Activated T-cell treated with anti-CD3 and anti-CD28 coated beads, Interleukin-2, amount 50 U/mL, for 1 hour (primary cell): ENCODE measurements around the gene CCDC92.
A peak's percentile ranks its signal among the peaks of the same experiment; 100 is the strongest.

Experiments
- DNase-seq: peaks from one replicate; pipeline ENCODE4 v3.0.0-alpha.2; 2020

Gene CCDC92

GRCh38 chr12:123906711-123907420, 65.8 kb downstream of the CCDC92 start:
- no peak for DNase-seq

DNA sequence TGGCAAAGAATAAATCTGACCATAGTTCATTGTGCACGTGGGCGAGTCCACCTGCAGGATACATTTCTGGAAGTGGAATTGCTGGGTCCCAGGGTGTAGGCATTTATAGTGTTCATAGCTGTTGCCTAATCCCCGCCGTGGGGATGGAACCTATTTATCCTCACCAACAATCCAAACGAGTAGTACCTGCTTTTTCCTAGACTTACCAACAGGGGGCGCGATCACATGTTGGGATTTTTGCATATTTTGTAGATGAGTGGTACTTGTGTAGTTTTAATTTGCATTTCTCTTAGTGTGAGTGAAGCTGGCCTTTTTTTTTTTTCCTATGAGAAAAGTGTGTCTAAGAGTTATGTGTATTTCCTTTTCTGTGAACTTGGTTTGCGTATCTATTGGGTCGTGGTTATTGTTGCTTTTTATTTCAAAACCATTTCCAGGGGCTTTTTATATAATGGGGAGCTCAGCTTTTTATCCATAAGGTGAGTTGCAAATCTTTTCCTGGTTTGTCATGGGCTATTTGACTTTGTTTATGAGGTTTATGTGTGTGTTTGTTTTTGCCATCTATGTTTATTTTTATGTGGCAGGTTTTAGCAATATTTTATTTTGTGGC, 67.2 kb downstream of the CCDC92 start:
- peak; percentile 56 for DNase-seq

GRCh38 chr12:123903301-123904065, 69.1 kb downstream of the CCDC92 start:
- DNase-seq, result no peak

- no peak for DNase-seq
These were observed 69.8 kb downstream of the CCDC92 start for GRCh38 chr12:123902821-123903220.

DNA sequence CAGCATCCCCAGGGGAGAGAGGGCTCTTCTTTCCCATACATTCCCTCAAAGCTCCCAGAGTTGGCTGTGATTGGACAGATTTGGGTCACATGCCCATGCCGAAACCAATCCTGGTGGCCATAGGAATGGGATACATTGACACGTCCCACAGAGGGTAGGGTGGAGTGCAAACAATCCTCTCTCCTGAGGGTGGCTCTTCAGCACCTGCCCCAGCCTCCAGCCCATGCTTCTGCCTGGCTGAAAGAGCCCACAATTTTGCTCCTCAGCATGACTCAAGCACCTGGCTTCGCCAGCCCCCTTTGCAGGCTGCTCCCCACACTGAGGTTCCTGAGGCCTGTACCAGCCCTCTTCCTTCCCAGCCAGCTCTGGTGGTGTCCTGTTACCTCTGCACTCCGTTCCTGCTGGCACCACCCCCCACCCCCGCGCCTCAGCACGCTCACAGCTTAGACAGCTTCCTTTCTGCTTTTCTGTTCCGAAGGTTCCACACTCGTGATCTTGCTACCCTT, 71.7 kb downstream of the CCDC92 start:
- DNase-seq, result no peak

GRCh38 chr12:123899368-123899767, 73.3 kb downstream of the CCDC92 start:
- DNase-seq, result no peak

DNA sequence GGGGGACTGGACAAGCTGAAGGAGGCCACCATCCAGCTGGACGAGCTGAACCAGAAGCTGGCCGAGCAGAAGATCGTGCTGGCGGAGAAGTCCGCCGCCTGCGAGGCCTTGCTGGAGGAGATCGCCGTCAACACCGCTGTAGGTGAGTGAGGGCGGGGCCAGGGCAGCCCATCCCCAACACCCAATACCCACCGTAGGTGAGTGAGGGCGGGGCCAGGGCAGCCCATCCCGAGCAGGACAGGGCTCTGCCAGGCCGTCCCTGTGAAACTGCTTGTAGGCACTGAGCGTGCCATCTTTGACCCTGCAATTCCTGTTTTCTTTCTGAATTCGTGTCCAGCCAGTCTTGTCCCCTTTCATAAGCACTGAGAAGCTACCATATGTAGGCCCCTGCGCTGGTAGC, 74.0 kb downstream of the CCDC92 start:
- DNase-seq, result no peak

DNA sequence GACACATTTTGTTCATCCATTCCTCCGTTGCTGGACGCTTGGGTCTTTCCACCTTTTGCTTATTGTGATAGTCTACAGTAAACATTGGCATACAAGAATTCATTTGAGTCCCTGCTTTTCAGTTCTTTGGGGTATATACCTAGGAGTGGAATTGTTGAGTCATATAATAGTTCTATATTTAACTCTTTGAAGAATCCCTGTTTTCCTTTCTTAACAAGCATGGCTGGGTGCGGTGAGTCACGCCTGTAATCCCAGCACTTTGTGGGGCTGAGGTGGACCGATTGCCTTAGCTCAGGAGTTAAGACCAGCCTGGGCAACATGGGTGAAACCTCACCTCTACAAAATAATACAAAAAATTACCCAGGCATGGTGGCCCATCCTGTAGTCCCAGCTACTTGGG, 75.4 kb downstream of the CCDC92 start:
- DNase-seq, result no peak

DNA sequence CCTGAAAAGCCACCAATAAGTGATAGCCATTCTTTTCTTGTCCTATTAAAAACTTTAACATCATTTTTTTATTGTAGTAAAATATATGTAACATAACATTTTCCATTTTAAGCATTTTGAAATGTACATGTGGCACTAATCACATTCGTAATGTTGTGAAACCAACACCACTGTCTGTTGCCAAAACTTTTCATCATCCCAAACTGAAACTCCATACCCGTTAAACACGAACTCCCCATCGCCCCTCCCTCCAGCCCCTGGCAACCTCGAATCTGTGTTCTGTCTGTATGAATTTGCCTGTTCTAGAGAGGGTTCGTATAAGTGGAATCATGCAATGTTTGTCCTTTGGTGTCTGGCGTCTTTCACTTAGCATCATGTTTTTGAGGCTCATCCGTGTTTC, 75.9 kb downstream of the CCDC92 start:
- DNase-seq, result no peak

DNA sequence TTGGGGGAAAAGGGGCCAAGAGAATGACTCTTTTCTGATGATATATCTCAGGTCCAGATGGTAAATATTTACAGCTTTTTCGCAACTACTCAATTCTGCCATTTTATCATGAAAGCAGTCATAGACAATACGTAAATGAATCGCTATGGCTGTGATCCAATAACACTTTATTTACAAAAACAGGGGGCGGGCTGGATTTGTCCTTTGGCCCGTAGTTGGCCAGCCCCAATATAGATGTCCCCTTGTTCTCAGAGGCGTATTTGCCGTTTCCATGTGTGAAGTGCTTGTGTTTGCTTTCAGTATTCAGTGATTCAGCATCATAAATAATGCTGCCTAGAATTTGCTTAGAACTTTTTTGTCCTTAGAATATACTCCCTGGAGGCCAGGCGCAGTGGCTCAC, 77.2 kb downstream of the CCDC92 start:
- no peak for DNase-seq

- DNase-seq, result no peak
These were observed 77.7 kb downstream of the CCDC92 start for GRCh38 chr12:123894823-123895345.

- DNase-seq, result no peak
These were observed 79.4 kb downstream of the CCDC92 start for GRCh38 chr12:123893276-123893675.

GRCh38 chr12:123892853-123893252, 79.8 kb downstream of the CCDC92 start:
- DNase-seq, result no peak

DNA sequence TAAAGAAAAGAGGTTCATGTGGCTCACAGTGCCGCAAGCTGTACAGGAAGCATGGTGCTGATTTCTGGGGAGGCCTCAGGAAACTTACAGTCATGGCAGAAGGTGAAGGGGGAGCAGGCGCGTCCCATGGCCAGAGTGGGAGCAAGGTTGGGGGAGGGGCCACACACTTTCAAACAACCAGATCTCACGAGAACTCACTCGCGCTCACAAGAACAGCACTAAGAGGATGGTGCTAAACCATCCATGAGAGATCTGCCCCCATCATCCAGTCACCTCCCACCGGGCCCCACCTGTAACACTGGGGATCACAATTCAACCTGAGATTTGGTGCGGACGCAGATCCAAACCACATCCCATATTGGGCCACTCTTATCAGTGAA, 80.5 kb downstream of the CCDC92 start:
- DNase-seq, result no peak

- no peak for DNase-seq
These were observed 81.0 kb downstream of the CCDC92 start for GRCh38 chr12:123891516-123892179.

DNA sequence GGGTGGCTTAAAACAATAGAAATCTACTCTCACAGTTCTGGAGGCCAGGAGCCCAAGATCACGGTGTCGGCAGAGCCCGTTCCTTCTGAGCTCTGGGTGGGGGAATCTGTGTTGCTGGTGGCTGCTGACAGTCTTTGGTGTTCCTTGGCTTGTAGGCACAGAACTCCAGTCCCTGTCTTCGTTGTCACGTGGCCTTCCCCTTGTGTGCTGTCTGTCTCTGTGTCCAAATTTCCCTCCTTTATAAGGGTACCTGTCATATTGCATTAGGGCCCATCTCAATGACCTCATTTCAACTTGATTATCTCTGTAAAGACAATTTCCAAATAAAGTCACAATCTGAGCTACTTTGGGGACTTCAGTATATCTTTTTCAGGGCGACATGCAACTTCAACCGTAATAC, 81.6 kb downstream of the CCDC92 start:
- no peak for DNase-seq

DNA sequence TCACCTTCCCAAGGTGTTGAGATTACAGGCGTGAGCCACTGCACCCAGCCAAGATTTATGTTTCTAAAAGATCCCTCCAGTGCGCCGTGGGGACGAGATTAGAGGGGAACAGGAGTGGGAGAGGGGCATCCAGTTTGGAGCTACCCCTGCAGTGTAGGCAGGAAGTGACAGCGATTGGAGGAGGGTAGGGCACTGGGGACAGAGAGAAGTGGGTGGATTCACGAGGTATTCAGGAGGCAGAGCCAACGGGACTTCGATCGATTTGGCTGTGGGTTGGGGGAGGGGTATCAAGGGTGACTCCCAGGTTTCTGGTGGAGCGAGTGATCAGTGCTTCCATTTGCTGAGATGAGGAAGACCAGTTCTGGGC, 82.1 kb downstream of the CCDC92 start:
- no peak for DNase-seq

GRCh38 chr12:123889848-123890535, 82.6 kb downstream of the CCDC92 start:
- no peak for DNase-seq

GRCh38 chr12:123888989-123889388, 83.6 kb downstream of the CCDC92 start:
- no peak for DNase-seq

GRCh38 chr12:123886931-123887582, 85.6 kb downstream of the CCDC92 start:
- DNase-seq, result no peak

GRCh38 chr12:123886258-123886657, 86.4 kb downstream of the CCDC92 start:
- no peak for DNase-seq
